Skin epidermis (tissue), 12 donors: Measurements from ENCODE around the gene RNF26.

ENCODE experiments used
- H3K27ac ChIP-seq, 21 experiments: fragments of 200-600 bp; sonication (generic) in 11 of 21; one replicate each; pipeline ENCODE4 v1.5.0; 2020; ENCODE audit warnings: mild to moderate bottlenecking in 3 of 21, inconsistent platforms in 2 of 21, moderate library complexity in 2 of 21
- H3K4me3 ChIP-seq, 7 experiments: fragments of 200-600 bp; sonication (generic) in 2 of 7; one replicate each; pipeline ENCODE4 v1.5.0; 2020; ENCODE audit warnings: inconsistent platforms in 2 of 7, mild to moderate bottlenecking in 2 of 7, moderate library complexity in 1 of 7

Gene RNF26

GRCh38 chr11:119315131-119316015, 19.0 kb upstream of the RNF26 start:
- Histone ChIP-seq H3K27ac (peak overlapping the region in 16 of 21 experiments; percentile 21 to 86 (median 71)), H3K4me3 (peak overlapping the region; percentile 38 to 53 (median 46))

GRCh38 chr11:119316016-119316728, 18.2 kb upstream of the RNF26 start:
- Histone ChIP-seq H3K4me3 (peak overlapping the region; percentile 38 to 53 (median 46)), H3K27ac (peak overlapping the region; percentile 1 to 86 (median 66))

GRCh38 chr11:119316729-119317591, 17.4 kb upstream of the RNF26 start, which contains the start of gene MCAM:
Gene MCAM (minus strand): TSS chr11:119317130. CDS start chr11:119317101, 29 bp downstream.
- H3K4me3 ChIP-seq = peak within 1 kb of the TSS; percentile 38 to 53 (median 46)
- peak within 1 kb of the TSS; percentile 1 to 90 (median 69) for H3K27ac ChIP-seq

GRCh38 chr11:119317592-119318239, 16.6 kb upstream of the RNF26 start:
- Histone ChIP-seq H3K27ac (peak overlapping the region in 20 of 21 experiments; percentile 17 to 90 (median 67)), H3K4me3 (peak overlapping the region in 5 of 7 experiments; percentile 9 to 53 (median 50))

- no peak overlapping the region for H3K4me3 ChIP-seq
Measured at GRCh38 chr11:119318240-119319135, 15.8 kb upstream of the RNF26 start.

GRCh38 chr11:119319136-119319699, 15.1 kb upstream of the RNF26 start:
- peak overlapping the region in 20 of 21 experiments; percentile 9 to 90 (median 66) for H3K27ac ChIP-seq
- no peak overlapping the region for H3K4me3 ChIP-seq

More at GRCh38 chr11:119318240-119319135, 15.8 kb upstream of the RNF26 start:
- peak overlapping the region in 20 of 21 experiments; percentile 17 to 90 (median 67) for H3K27ac ChIP-seq

- peak overlapping the region in 1 of 7 experiments; percentile 40 for H3K4me3 ChIP-seq
- peak overlapping the region in 18 of 21 experiments; percentile 9 to 90 (median 73) for H3K27ac ChIP-seq
Measured at GRCh38 chr11:119319700-119320239, 14.6 kb upstream of the RNF26 start.

GRCh38 chr11:119320240-119320775, 14.0 kb upstream of the RNF26 start:
- H3K4me3 ChIP-seq = peak overlapping the region; percentile 17 to 51 (median 33)
- peak overlapping the region; percentile 9 to 90 (median 77) for H3K27ac ChIP-seq

- H3K4me3 ChIP-seq = peak overlapping the region; percentile 17 to 51 (median 33)
Measured at GRCh38 chr11:119320776-119321524, 13.4 kb upstream of the RNF26 start.

GRCh38 chr11:119322360-119322739, 12.0 kb upstream of the RNF26 start:
- peak overlapping the region in 3 of 21 experiments; percentile 73 to 85 (median 82) for H3K27ac ChIP-seq

More at GRCh38 chr11:119320776-119321524, 13.4 kb upstream of the RNF26 start:
- peak overlapping the region; percentile 9 to 90 (median 76) for H3K27ac ChIP-seq

GRCh38 chr11:119322921-119323531, 11.3 kb upstream of the RNF26 start:
- H3K4me3 ChIP-seq = no peak overlapping the region
- H3K27ac ChIP-seq = no peak overlapping the region

More at GRCh38 chr11:119322360-119322739, 12.0 kb upstream of the RNF26 start:
- H3K4me3 ChIP-seq = no peak overlapping the region

- Histone ChIP-seq H3K4me3 (no peak overlapping the region), H3K27ac (no peak overlapping the region)
Measured at GRCh38 chr11:119323532-119324033, 10.7 kb upstream of the RNF26 start.

GRCh38 chr11:119324189-119324588, 10.1 kb upstream of the RNF26 start:
- no peak overlapping the region for H3K4me3 ChIP-seq
- no peak overlapping the region for H3K27ac ChIP-seq

- Histone ChIP-seq H3K4me3 (no peak overlapping the region), H3K27ac (no peak overlapping the region)
Measured at GRCh38 chr11:119329320-119329719, 5.0 kb upstream of the RNF26 start.

- no peak overlapping the region for H3K4me3 ChIP-seq
- H3K27ac ChIP-seq = no peak overlapping the region
Measured at GRCh38 chr11:119330237-119330636, 4.1 kb upstream of the RNF26 start.
